ENCODE measurements around the gene SPTSSB.

SPTSSB gene

GRCh38 chr3:161403251-161403650 lies 31.9 kb upstream of the SPTSSB start:
- H3K27ac ChIP-seq, result no peak overlapping the region
- no peak for TF ChIP-seq CTCF (conservative IDR thresholded peaks at IDR 0.05)

- H3K27ac ChIP-seq, result no peak overlapping the region
- no peak for TF ChIP-seq CTCF (conservative IDR thresholded peaks at IDR 0.05)
These were observed 30.1 kb upstream of the SPTSSB start for GRCh38 chr3:161401389-161401788.

GRCh38 chr3:161400650-161401049 lies 29.3 kb upstream of the SPTSSB start:
- TF ChIP-seq CTCF (conservative IDR thresholded peaks at IDR 0.05), result no peak
- no peak overlapping the region for H3K27ac ChIP-seq

- peak overlapping the region; percentile 81 for H3K27ac ChIP-seq
- no peak for TF ChIP-seq CTCF (conservative IDR thresholded peaks at IDR 0.05)
These were observed 24.0 kb upstream of the SPTSSB start for GRCh38 chr3:161395115-161396012.

- peak overlapping the region; percentile 81 for H3K27ac ChIP-seq
- TF ChIP-seq CTCF (conservative IDR thresholded peaks at IDR 0.05), result no peak
These were observed 22.5 kb upstream of the SPTSSB start for GRCh38 chr3:161393803-161394202.

GRCh38 chr3:161393310-161393709 lies 22.0 kb upstream of the SPTSSB start:
- no peak for TF ChIP-seq CTCF (conservative IDR thresholded peaks at IDR 0.05)
- peak overlapping the region; percentile 81 for H3K27ac ChIP-seq

- no peak for TF ChIP-seq CTCF (conservative IDR thresholded peaks at IDR 0.05)
- H3K27ac ChIP-seq, result peak overlapping the region; percentile 81
These were observed 21.5 kb upstream of the SPTSSB start for GRCh38 chr3:161392853-161393252.

Data from VCaP (cell line).